ENCODE data around the gene RCCD1. TPM values are rescaled to one million over a fixed set of nuclear protein-coding genes. Genes with fewer than 3 reads are reported as not detected.
A peak's percentile ranks its signal among the peaks of the same experiment; 100 is the strongest.

The RCCD1 gene
- total and polyA plus RNA-seq, 2 donors (not counting 3 experiments of a cell fraction or from before 2014, with no cell fraction given) = 8.8 to 15.3 TPM

DNA sequence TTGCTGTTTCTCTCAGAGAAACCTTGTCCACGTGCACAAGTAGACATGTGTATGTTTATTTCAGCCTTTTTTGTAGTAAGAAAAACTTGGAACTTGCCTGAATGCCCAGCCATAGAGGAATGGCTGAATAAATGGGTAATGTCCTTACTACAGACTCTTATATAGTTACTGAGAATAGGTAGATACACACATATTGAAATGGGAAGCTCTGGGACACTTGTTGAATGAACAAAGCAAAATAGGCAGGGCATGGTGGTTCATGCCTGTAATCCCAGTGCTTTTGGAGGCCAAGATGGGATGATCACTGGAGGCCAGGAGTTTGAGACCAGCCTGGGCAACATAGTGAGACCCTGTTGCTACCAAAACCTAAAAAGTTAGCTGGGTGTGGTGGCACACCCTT, 17.9 kb upstream of the RCCD1 start:
- no peak for DNase-seq (ENCODE audit: low read depth, low spot score)

DNA sequence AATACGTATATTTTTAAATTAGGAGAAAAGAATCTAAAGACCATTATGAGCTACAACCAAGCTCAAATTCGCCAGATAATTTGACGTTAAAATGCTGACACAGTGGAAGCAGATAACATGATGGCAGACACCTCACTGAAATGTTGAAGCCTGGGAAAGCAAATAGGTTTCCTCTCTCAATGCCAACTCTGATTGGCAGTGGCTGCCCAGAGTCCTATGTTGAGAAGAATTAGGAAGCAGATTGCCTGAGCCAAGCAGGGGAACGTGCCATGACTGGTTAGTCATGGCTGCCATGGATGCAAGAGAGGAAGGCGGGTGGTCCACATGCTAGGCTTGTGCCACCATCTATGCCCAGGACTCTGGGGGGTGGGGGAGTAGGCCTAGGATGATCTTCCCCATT, 16.4 kb upstream of the RCCD1 start:
- H4K20me1 ChIP-seq (replicated peaks; ENCODE audit: control insufficient read depth, extremely low read depth, insufficient read depth, low read length) = no peaks in the 10 kb centered on the region
- CTCF ChIA-PET = no interaction called here
- BruUV-seq (replicated peaks) = no TSS peak

More for the DNA sequence above, 17.9 kb upstream of the RCCD1 start:
- H3K9ac ChIP-seq (replicated peaks; ENCODE audit: extremely low read depth, insufficient read depth, low read length) = no peak overlapping the region
- H2AFZ ChIP-seq (ENCODE audit: low read depth, low read length) = no peak overlapping the region
- dilution Hi-C loops (cut with MboI; ENCODE audit: extremely low pct_ligation_motif_present, low sequenced_read_pairs) (no loop called here), intact Hi-C loops (cut with micrococcal nuclease) (no loop called here)
- CTCF ChIA-PET = interaction anchor here (0.6 to 8.1 kb wide), 2 partner anchors 19 to 27 kb away, joined by 3 to 59 read pairs; partner anchors contain the start of gene RCCD1
- H3K27me3 ChIP-seq (ENCODE audit: control insufficient read depth in 2 of 2, insufficient read depth in 2 of 2, low read length in 2 of 2) = no peaks in the 10 kb centered on the region
- no peak overlapping the region for H3K4me3 ChIP-seq (replicated peaks in 1 of 3; ENCODE audit: insufficient read depth in 1 of 3, low read depth in 1 of 3, low read length in 3 of 3)
- no TSS peak for BruUV-seq (replicated peaks)
- TF ChIP-seq POLR2AphosphoS5 (IDR thresholded peaks at IDR 0.05; ENCODE audit: insufficient read depth, low read depth, low read length) (no peak), MYC (IDR thresholded peaks at IDR 0.05; ENCODE audit: low read depth, low read length) (no peak), GATA2 (IDR thresholded peaks at IDR 0.05; ENCODE audit: insufficient read depth, insufficient read length, low read depth, low read length) (no peak), JUN (IDR thresholded peaks at IDR 0.05; ENCODE audit: borderline replicate concordance, insufficient read depth, insufficient read length, low read depth) (no peak)
- TF ChIP-seq, protein P1, sequence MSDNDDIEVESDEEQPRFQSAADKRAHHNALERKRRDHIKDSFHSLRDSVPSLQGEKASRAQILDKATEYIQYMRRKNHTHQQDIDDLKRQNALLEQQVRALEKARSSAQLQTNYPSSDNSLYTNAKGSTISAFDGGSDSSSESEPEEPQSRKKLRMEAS (IDR thresholded peaks at IDR 0.05; ENCODE audit: insufficient read depth, insufficient read length) = no peak
- no peak for FAIRE-seq
- H3K9me3 ChIP-seq (replicated peaks; ENCODE audit: control insufficient read depth, insufficient read depth, low read length) = no peaks in the 10 kb centered on the region
- peaks cover 17% of the 10 kb centered on the region for H3K79me2 ChIP-seq (ENCODE audit: control insufficient read depth, insufficient read depth, low read length)
- H3K27ac ChIP-seq (ENCODE audit: insufficient read depth, low read depth, low read length) = no peak overlapping the region
- H3K9me1 ChIP-seq (replicated peaks; ENCODE audit: control insufficient read depth, extremely low read depth, insufficient read depth, low read length) = no peaks in the 10 kb centered on the region
- H3K4me1 ChIP-seq (ENCODE audit: control insufficient read depth, extremely low read depth, insufficient read depth, low read length) = peaks cover 23% of the 10 kb centered on the region
- H3K36me3 ChIP-seq (ENCODE audit: control insufficient read depth in 2 of 2, extremely low read depth in 1 of 2, insufficient read depth in 2 of 2, low read length in 2 of 2) = peaks cover 10 to 23% of the 10 kb centered on the region in 2 experiments
- no peaks in the 10 kb centered on the region for H4K20me1 ChIP-seq (replicated peaks; ENCODE audit: control insufficient read depth, extremely low read depth, insufficient read depth, low read length)
- POLR2A ChIA-PET = interaction anchor here (0.7 kb wide), 1 partner anchor 346 kb away, joined by 3 read pairs; no protein-coding TSS in a partner anchor
- H3K4me2 ChIP-seq (ENCODE audit: insufficient read depth, low read length) = peak overlapping the region; percentile 69

More for the DNA sequence above, 16.4 kb upstream of the RCCD1 start:
- peaks cover 17% of the 10 kb centered on the region for H3K79me2 ChIP-seq (ENCODE audit: control insufficient read depth, insufficient read depth, low read length)
- DNase-seq (ENCODE audit: low read depth, low spot score) (no peak), FAIRE-seq (no peak)
- H3K4me1 ChIP-seq (ENCODE audit: control insufficient read depth, extremely low read depth, insufficient read depth, low read length) = peaks cover 21% of the 10 kb centered on the region
- TF ChIP-seq, protein P1 (IDR thresholded peaks at IDR 0.05; ENCODE audit: insufficient read depth, insufficient read length) = no peak
- TF ChIP-seq, protein P2, sequence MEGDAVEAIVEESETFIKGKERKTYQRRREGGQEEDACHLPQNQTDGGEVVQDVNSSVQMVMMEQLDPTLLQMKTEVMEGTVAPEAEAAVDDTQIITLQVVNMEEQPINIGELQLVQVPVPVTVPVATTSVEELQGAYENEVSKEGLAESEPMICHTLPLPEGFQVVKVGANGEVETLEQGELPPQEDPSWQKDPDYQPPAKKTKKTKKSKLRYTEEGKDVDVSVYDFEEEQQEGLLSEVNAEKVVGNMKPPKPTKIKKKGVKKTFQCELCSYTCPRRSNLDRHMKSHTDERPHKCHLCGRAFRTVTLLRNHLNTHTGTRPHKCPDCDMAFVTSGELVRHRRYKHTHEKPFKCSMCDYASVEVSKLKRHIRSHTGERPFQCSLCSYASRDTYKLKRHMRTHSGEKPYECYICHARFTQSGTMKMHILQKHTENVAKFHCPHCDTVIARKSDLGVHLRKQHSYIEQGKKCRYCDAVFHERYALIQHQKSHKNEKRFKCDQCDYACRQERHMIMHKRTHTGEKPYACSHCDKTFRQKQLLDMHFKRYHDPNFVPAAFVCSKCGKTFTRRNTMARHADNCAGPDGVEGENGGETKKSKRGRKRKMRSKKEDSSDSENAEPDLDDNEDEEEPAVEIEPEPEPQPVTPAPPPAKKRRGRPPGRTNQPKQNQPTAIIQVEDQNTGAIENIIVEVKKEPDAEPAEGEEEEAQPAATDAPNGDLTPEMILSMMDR (IDR thresholded peaks at IDR 0.05; ENCODE audit: extremely low read depth in 1 of 2, insufficient read depth in 1 of 2, low read depth in 1 of 2, low read length in 2 of 2) = no peak
- TF ChIP-seq MYC (IDR thresholded peaks at IDR 0.05; ENCODE audit: low read depth, low read length) (no peak), FOS (IDR thresholded peaks at IDR 0.05; ENCODE audit: borderline replicate concordance, insufficient read depth, low read length) (no peak), JUN (IDR thresholded peaks at IDR 0.05; ENCODE audit: borderline replicate concordance, insufficient read depth, insufficient read length, low read depth) (no peak), GATA2 (IDR thresholded peaks at IDR 0.05; ENCODE audit: insufficient read depth, insufficient read length, low read depth, low read length) (no peak)
- H3K36me3 ChIP-seq (ENCODE audit: control insufficient read depth in 2 of 2, extremely low read depth in 1 of 2, insufficient read depth in 2 of 2, low read length in 2 of 2) = peaks cover 14 to 35% of the 10 kb centered on the region in 2 experiments
- H2AFZ ChIP-seq (ENCODE audit: low read depth, low read length) = no peak overlapping the region
- H3K4me2 ChIP-seq (ENCODE audit: insufficient read depth, low read length) = no peak overlapping the region
- H3K9ac ChIP-seq (replicated peaks; ENCODE audit: extremely low read depth, insufficient read depth, low read length) = no peak overlapping the region
- POLR2A ChIA-PET = no interaction called here
- no peak overlapping the region for H3K4me3 ChIP-seq (replicated peaks in 1 of 3; ENCODE audit: insufficient read depth in 1 of 3, low read depth in 1 of 3, low read length in 3 of 3)
- no peak overlapping the region for H3K27ac ChIP-seq (ENCODE audit: insufficient read depth, low read depth, low read length)
- H3K9me1 ChIP-seq (replicated peaks; ENCODE audit: control insufficient read depth, extremely low read depth, insufficient read depth, low read length) = no peaks in the 10 kb centered on the region
- dilution Hi-C loops (cut with MboI; ENCODE audit: extremely low pct_ligation_motif_present, low sequenced_read_pairs) (no loop called here), intact Hi-C loops (cut with micrococcal nuclease) (no loop called here)
- no peaks in the 10 kb centered on the region for H3K9me3 ChIP-seq (replicated peaks; ENCODE audit: control insufficient read depth, insufficient read depth, low read length)
- no peaks in the 10 kb centered on the region for H3K27me3 ChIP-seq (ENCODE audit: control insufficient read depth in 2 of 2, insufficient read depth in 2 of 2, low read length in 2 of 2)
